GM12892 (cell line): ENCODE results near the gene MAGEA8.
"Not testable (repeated sequence)": the region's sequence is repeated elsewhere in the genome, so short reads cannot be mapped to it uniquely, and the experiment has no call there.

Source experiments
- POLR2A ChIP-seq: IDR thresholded peaks from 2 replicates; pipeline ENCODE4 v1.6.1; 2011; ENCODE audit warnings: low read depth, low read length, control low read depth
- POLR2AphosphoS5 ChIP-seq: IDR thresholded peaks from 2 replicates; pipeline ENCODE4 v1.6.1; 2011; ENCODE audit warnings: low read depth, low read length, control low read depth

- TF ChIP-seq POLR2A, POLR2AphosphoS5: not testable (repeated sequence)
These were observed 51.2 kb downstream of the MAGEA8 start for GRCh38 chrX:149932150-149932549.
